Measurements from ENCODE around the gene B4GALT1.

The B4GALT1 gene

GRCh38 chr9:33124751-33125381, 42.3 kb downstream of the B4GALT1 start:
- no peak for FAIRE-seq
- no peak for DNase-seq (ENCODE audit: low spot score)

DNA sequence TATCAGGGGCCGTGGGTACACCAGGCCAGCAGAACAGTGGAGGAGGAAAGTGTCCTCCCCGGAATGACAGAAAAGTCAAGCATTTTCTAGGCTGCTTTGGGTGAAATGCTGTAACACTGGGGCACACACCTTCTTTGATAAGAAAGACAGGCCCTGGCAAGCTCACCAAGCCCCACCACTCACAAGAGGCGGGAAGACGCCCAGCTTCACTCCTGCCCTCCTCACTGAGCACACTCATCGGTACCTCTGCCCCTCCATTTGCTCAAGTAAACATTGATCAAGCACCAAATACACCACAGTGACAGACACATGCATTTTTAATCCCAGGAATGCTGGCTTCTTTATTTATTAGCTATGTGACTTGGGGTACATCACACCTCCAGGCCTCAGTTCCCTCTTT, 43.1 kb downstream of the B4GALT1 start:
- no peak for FAIRE-seq
- no peak for DNase-seq (ENCODE audit: low spot score)

DNA sequence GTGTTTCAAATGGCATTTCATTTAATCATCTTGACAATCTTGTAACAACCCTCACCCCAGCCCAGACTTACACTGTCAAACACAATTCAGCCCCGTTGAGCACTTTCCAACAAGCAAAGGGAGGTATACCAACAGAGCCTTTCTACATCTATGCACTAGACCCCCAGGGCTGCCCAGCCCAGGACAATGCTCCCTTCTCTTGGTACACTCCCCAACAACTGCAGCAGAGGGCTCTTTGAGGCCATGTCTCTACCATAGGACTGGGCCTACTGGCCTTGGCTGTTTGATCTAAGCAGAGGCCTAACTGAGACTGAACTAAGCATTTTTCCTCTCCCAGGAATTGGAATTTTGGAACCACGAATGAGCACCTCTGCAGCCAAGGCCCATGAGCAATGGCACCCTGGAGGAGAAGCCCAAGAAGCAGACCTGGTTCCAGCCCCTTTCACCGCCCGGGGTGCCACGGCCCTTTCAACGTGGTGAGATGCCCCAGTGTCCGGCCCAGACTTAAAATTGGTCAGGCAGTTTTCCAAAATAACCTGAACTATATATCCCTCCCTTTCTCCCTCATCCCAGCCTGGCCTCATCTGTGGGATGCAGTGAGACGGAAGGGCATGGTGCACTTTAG, 43.6 kb downstream of the B4GALT1 start:
- no peak for FAIRE-seq

GRCh38 chr9:33120620-33121019, 46.5 kb downstream of the B4GALT1 start:
- DNase-seq (ENCODE audit: low spot score) (no peak), FAIRE-seq (no peak)

More for the DNA sequence above, 43.6 kb downstream of the B4GALT1 start:
- no peak for DNase-seq (ENCODE audit: low spot score)

DNA sequence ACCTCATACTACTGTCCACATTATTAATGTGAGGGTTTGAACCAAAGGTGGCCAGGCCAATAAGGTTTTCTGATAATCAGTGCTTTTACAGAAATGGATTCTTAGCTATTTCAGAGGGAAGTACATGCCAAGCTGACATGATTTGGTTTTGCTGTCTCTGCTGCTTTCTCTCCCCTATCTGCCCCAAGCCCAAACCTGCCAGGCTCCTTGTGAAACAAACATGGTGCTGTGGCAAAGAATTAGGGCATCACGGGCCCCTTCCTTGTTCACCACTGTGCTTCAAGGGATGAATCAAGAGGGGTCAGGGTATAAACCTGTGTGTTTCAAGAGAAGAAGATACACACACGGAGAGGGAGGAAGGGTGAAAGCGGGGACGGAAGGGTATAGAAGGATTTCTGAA, 49.3 kb downstream of the B4GALT1 start:
- no peak for FAIRE-seq
- DNase-seq (ENCODE audit: low spot score), result no peak

GRCh38 chr9:33117306-33117705, 49.8 kb downstream of the B4GALT1 start:
- DNase-seq (ENCODE audit: low spot score) (no peak), FAIRE-seq (no peak)

- FAIRE-seq (no peak), DNase-seq (ENCODE audit: low spot score) (no peak)
These were observed 50.3 kb downstream of the B4GALT1 start for GRCh38 chr9:33116860-33117259.

GRCh38 chr9:33114746-33115145, 52.4 kb downstream of the B4GALT1 start:
- no peak for FAIRE-seq
- DNase-seq (ENCODE audit: low spot score), result no peak

DNA sequence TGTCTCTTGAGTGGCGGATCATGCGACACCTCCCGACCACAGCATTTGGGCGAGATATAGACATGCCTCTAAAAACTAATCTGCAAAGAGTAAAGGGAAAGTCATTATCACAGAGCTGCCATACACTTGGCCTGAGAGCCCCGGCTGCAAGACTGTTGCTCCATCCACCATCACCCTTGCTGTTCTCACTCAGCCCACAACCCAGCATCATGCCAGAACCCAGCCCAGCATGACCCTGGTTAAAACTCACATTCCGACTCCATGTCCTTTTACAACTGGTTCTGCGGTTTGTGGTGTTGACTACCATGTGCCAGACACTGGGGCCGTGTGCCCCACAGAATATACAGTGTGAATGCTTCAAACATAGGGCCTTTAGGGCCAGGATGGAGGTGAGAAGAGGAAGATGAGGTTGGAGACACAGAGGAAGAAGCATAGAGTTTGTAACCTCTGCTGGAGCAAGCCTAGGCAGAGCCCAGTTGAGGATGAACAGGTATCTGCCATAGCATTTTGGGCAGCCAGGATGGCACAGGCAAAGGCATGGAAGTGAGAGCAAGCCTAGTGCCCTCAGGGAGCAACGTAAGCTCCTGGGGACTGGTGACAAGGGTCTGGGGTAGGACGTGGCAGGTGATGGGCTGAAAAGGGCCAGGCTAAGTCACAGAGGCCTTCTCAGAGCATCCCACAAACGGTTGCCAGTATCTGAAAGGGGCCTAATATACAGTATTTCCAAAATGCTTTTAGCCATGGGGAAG, 53.2 kb downstream of the B4GALT1 start:
- DNase-seq (ENCODE audit: low spot score) (no peak), FAIRE-seq (peak; percentile 52)

DNA sequence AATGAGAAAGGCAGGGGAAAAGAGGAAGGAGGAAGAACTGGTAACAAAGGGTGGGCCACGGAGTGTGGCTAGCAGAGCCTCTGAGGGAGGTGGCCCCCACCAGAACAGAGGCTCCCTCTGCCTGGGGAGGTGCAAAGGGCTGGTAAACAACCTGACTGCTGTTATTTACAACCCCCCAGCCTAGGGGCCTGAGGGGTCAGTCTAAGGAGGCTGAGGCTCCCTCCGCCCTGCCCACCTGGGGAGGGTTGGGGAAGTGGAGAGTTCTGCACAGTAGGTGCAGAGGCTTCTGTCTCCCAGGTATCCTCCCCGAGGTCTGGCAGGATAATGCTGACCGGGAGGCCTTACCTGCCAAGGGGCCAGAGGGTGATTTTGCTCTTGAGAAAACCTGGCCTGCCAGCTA, 55.0 kb downstream of the B4GALT1 start:
- no peak for FAIRE-seq
- DNase-seq (ENCODE audit: low spot score), result no peak

DNA sequence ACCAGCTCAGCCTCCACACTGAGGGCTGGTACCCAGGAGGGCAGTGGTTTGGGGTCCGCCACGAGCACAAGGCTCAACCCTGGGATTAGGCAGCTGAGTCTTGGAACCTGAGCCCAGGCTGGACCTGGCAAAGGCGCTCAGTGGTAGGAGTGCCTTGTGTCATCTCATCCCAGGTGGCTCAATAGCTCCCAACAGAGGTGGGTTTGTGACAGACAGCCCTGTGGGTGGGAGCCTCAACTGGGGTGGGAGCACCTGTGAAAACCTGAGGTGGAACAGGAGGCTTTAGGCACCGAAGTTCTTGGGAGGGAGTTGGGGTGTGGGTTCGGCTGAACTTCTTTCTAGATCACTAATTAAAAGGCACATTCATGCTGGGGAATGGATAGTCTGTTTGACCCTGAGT, 55.5 kb downstream of the B4GALT1 start:
- DNase-seq (ENCODE audit: low spot score), result no peak
- no peak for FAIRE-seq

DNA sequence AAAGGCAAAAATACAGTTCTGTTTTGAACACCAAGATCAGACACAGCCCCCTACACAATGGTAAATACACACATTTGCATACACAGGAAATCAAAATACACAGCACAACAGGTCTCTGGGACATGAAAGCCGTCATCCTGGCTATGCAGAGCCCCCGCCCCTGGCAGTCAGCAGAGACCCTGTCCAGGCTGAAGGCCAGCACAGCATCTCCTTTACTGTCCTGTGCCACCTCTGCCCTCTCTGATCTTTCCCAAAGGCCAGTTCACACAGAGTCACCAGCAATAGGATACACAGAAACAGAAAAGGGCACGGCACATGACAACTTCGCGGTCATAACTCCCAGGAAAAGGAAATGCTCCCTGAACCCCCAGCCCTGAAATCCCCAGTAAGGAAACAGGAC, 56.5 kb downstream of the B4GALT1 start:
- DNase-seq (ENCODE audit: low spot score), result no peak
- no peak for FAIRE-seq

DNA sequence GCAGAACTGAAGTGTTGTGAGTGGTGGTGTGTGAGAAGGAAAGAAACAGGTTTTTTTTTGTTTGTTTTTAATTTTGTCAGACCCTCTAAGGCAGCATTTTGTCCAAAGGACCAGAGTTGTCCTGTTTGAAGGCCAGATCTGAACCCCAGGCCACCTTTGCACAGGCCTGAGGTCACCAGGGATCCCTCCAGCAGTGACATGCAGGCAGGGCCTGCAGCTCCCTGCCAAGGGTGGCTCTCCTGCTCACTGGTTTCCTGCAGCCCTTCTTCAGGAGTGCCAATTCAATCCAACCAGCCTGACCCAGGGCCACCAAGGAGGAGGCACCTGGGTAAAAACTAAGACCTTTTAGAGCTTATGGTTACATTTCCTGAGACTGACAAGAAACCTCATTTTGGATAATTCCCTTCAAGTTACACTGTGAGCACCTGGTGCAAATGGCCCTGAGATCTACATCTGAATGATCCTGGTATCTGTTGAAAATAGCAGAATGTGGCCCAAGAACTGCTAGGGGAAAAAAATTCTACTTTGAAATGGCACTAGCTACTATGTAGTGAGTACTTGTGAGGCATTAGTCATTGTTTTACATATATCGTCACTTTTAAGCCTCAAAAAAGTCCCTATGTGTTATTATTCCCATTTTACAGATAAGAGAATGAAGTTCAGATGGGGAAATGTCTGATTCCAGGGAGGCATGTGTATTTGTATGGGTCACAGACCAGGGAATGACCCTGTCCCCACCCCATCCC, 57.1 kb downstream of the B4GALT1 start:
- FAIRE-seq (no peak), DNase-seq (ENCODE audit: low spot score) (no peak)

DNA sequence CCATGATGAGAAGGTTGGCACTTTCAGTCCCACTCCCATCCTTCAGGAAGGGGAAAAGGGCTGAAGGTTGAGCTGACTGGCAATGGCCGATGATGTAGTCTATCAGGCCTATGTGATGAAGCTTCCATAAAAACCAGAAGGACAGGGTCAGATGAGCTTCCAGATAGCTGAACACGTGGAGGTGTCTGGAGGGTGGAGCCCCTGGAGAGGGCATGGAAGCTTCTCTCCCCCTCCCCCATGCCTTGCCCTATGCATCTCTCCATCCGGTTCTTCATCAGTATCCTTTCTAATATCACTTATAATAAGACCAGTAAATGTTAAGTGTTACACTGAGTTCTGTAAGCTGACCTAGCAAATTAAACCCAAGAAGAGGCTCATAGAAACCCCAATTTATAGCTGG, 58.0 kb downstream of the B4GALT1 start:
- DNase-seq (ENCODE audit: low spot score) (no peak), FAIRE-seq (no peak)

- no peak for DNase-seq (ENCODE audit: low spot score)
- no peak for FAIRE-seq
These were observed 58.7 kb downstream of the B4GALT1 start for GRCh38 chr9:33108472-33108871.

DNA sequence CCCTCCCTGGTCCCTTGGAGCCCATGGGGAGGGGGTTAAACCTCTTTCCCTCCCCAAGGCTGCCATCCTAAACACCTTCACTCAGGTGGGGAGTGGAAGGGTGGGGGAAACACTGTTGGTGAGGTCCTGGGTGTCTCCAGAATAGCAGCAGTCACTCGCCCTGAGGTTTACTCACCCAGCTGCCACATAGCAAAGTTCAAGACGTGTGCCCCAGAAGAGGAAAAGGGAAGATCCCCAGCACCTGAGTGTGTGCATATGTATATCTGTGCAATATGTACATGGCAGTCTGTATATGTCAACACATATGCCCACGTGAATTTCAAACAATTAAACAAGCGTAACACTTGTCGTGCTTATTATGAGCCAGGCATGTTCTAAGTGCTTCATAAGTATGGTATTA, 59.4 kb downstream of the B4GALT1 start:
- FAIRE-seq (peak; percentile 17), DNase-seq (ENCODE audit: low spot score) (no peak)

GRCh38 chr9:33106827-33107621, 60.1 kb downstream of the B4GALT1 start:
- DNase-seq (ENCODE audit: low spot score) (no peak), FAIRE-seq (no peak)

DNA sequence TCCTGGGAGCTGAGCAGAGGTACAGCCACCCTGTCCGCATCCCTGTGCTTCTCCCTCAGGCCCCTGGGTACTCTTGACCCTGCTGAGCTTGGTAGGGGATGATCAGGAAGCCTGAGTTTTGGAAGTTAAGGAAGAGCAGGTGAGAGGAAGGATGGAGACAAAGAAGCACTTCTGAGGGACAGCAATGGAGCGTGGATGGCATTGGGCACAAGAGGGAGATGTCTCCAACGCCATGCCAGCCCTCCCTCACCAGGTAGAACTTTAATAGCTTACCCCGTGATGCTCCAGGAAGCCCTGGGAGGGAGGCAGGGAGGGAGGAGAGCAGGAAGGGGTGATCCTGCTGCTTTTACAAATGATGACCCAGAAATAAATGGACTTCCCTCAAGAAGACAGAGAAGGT, 60.8 kb downstream of the B4GALT1 start:
- FAIRE-seq, result no peak

GRCh38 chr9:33105959-33106358, 61.2 kb downstream of the B4GALT1 start:
- DNase-seq (ENCODE audit: low spot score), result no peak

More for the DNA sequence above, 60.8 kb downstream of the B4GALT1 start:
- no peak for DNase-seq (ENCODE audit: low spot score)

DNA sequence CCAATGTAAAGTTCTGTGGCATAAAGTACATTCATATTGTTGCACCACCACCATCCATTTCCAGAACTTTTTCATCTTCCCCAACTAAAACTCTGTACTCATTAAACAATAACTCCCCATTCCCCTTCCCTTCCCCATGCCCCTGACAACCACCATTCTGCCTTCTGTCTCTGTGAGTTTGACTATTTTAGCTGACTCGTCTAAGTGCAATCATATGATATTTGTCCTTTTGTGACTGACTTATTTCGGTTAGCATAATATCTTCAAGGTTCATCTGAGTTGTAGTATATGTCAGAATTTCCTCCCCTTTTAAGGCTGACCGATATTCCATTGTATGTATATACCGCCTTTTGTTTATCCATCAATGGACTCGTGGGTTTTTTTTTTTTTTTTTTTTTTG, 61.6 kb downstream of the B4GALT1 start:
- DNase-seq (ENCODE audit: low spot score), result no peak

More at GRCh38 chr9:33105959-33106358, 61.2 kb downstream of the B4GALT1 start:
- FAIRE-seq, result no peak

DNA sequence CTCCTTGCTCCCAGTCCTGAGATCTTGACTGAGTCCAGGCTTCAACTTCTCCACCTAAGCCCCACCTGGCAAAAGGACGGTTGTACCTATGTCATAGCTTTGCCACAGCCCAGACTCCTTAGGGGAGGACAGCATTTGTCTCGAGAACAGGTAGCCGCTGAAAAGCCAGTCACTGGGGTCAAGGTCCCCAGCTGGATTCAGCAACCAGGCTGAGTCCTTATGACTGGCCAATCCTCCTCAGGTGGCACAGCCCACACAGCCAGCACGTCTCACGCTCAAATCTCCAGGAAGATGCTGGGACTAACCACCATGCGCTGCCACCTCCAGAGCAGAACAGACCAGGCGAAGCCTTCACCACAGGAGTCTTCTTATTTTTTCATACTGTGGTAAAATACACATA, 62.7 kb downstream of the B4GALT1 start:
- FAIRE-seq, result no peak

More for the DNA sequence above, 61.6 kb downstream of the B4GALT1 start:
- no peak for FAIRE-seq

More for the DNA sequence above, 62.7 kb downstream of the B4GALT1 start:
- no peak for DNase-seq (ENCODE audit: low spot score)

All from urothelium cell line (cell line).